Lower leg skin (tissue), 3 donors: ENCODE data around the gene NOL4L.

Source experiments
- CTCF ChIP-seq, 3 donors: fragments of 450-650 bp; IDR thresholded peaks; one replicate each; pipeline ENCODE4 v1.5.1; 2016; ENCODE audit warnings: antibody characterized with exemption in 3 of 3, mild to moderate bottlenecking in 3 of 3, moderate library complexity in 2 of 3
- POLR2A ChIP-seq, 2 donors: fragments of 450-650 bp; IDR thresholded peaks; one replicate each; pipeline ENCODE4 v1.6.1; 2016 to 2017; ENCODE audit warnings: antibody characterized with exemption in 2 of 2, mild to moderate bottlenecking in 1 of 2, moderate library complexity in 1 of 2

- TF ChIP-seq CTCF (IDR thresholded peaks at IDR 0.05) (no peak), POLR2A (IDR thresholded peaks at IDR 0.05) (no peak)
Observed at GRCh38 chr20:32569380-32570305, 15.5 kb downstream of the NOL4L start.
